ENCODE data around the gene MRPL40.

DNA sequence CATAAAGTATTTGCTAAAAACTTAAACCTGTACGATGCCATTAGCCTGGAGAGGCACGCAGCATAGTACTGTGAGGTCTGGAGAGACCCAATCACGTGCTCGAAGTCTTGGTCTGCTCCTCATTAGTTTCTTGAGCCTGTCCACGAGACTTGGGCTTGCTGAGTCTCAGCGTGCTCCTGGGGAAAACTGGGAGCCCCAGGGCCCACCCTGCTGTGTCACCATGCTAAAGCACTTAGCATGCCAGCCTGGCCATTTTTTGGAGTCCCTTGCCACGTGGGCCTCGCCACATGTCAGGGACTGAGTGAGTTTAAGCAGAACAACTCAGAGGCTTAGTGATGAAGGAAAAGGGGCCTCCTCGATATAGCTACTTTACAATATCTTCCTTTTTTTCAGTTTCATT, 50.0 kb downstream of the MRPL40 start:
- TF ChIP-seq POLR2A (IDR thresholded peaks at IDR 0.05) (no peak), EP300 (IDR thresholded peaks at IDR 0.05) (no peak)
- TF ChIP-seq, protein P1, sequence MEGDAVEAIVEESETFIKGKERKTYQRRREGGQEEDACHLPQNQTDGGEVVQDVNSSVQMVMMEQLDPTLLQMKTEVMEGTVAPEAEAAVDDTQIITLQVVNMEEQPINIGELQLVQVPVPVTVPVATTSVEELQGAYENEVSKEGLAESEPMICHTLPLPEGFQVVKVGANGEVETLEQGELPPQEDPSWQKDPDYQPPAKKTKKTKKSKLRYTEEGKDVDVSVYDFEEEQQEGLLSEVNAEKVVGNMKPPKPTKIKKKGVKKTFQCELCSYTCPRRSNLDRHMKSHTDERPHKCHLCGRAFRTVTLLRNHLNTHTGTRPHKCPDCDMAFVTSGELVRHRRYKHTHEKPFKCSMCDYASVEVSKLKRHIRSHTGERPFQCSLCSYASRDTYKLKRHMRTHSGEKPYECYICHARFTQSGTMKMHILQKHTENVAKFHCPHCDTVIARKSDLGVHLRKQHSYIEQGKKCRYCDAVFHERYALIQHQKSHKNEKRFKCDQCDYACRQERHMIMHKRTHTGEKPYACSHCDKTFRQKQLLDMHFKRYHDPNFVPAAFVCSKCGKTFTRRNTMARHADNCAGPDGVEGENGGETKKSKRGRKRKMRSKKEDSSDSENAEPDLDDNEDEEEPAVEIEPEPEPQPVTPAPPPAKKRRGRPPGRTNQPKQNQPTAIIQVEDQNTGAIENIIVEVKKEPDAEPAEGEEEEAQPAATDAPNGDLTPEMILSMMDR (IDR thresholded peaks at IDR 0.05) = no peak
